Stimulated activated CD8-positive, alpha-beta memory T cell treated with anti-CD3 and anti-CD28 coated beads, Interleukin-15, amount 100 ng/mL, for 4 hours (primary cell): ENCODE data around the gene NRF1.

Experiments used
- DNase-seq, 2 donors: peaks; one replicate each; pipeline ENCODE4 v3.0.0-alpha.2; 2020; ENCODE audit warnings: low read depth in 2 of 2

NRF1 gene

DNA sequence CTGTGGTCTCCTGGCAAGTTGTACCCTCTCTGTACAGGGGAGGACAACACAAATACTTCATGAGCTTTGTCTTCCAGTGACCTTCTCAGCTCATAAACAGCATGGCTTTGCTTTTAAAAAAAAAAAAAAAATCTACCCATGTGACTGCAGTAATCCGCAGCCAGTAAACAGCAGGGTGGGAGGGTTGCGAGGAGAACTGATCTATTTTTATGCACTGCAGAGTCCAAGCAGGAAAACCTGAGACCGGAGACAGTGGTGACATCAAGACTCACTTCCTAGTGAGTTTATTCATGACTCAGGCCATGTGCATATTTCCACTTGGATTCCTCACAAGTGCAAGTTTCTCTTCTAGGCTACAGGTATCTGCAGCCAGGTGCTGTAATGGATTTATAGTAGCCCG lies 127.9 kb downstream of the NRF1 start:
- no peak for DNase-seq

DNA sequence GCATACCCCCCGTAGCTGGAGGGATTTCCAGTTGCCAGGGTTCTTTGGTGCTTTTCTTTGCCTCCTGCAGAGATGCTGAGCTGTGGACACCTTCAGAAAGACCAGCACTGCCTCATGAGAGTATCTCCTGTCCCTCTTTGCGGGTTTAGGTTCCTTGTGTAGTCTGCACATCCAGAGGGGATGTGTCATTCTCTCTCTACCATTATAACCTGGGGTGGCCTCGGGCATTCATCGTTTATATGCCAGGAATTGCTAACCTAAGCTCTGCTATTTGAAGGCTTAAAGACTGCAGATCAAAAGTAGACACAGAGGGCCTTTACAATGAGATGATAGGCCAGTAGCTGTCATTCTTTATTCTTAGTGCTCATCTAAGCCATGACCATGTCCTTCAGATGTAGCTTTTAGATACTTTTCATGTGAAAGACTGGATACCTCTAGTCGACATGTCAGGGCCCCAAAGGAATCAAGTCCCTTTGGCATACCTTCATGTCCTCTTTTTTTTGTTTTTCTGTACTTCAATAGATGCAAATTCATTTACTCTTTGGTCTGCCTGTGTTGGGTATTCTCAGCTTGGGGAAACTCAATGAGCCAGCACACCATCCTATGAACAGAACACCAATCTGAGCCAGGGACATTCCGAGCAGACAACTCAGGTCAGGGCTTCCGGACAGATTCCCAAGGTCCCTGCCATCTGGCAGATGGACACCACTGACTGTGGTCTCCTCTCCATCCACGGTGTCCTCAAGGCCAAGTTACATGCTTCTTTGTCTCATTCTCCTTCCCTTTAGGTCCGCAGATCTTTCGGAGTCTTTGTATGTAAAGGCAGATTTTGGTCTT lies 129.3 kb downstream of the NRF1 start:
- DNase-seq, result no peak

DNA sequence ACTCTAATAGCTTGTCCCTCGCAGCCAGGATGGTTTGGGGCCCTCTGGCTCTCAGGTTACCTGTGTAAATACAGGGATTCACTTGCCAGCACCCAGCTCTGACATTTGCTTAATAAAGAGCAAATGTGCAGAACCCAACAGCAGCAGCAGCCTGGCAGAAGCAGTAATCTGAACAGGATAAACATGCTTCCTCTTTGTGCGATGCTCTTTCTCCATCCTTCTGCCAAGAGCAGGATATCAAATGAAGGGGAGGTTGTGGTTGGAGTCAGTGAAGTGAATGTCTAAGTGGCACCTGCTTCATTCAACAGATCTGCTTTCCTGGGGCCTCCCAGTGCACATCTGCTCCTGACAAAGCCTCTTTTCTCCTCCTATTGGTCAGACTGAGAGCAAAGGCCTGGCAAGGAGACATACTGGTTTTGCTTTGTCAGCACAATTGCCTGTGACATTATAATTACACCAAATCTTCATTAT lies 130.3 kb downstream of the NRF1 start:
- DNase-seq, result no peak

DNA sequence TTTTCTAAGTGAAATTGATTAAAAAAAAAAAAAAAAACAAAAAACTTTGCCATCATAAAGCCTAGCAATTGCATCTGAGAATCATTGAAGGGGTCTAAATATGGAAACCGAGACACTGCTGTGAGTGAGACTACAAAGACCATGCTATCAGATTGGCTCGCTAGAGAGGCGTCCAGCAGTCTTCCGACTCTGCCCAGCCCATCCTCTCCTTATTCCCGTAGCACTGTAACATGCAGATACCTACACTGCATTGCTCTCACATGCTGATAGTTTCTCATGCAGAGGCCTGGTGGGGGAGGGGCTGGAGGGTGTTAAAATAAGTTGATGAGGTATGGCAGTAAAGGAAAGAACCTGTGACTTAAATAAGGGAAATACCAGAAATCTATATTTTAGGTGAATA lies 130.7 kb downstream of the NRF1 start:
- no peak for DNase-seq

DNA sequence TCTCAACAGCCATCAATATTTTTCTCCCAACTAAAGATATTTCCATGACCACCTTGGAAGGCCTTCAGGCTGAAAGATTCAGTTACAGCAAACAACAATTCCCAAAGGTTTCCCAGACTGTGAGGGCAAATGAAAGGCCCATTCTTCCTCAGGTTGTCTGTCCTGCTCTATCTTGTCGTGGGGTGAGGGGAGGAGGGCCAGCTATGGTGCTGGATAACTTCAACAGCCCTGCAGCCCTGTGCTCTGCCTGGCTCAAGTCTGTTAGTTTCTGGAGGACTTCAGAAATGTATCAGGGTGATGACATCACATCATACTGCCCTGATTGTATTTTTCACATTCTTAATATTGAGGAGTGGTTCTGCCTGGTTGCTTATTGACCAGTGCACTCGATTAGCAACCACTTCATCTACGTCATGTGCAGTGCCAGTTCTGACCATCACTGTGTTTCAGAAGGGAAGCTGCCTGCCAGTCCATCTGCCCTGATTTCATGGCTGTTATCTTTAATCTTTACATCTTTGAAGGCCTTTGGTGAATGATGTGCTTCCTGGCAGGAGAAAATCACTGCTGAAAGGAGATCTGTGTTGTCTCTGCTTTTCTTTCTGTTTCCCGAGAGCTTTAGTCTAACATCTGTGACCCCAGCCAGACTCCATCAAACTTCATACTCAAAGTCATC lies 135.5 kb downstream of the NRF1 start:
- no peak for DNase-seq

DNA sequence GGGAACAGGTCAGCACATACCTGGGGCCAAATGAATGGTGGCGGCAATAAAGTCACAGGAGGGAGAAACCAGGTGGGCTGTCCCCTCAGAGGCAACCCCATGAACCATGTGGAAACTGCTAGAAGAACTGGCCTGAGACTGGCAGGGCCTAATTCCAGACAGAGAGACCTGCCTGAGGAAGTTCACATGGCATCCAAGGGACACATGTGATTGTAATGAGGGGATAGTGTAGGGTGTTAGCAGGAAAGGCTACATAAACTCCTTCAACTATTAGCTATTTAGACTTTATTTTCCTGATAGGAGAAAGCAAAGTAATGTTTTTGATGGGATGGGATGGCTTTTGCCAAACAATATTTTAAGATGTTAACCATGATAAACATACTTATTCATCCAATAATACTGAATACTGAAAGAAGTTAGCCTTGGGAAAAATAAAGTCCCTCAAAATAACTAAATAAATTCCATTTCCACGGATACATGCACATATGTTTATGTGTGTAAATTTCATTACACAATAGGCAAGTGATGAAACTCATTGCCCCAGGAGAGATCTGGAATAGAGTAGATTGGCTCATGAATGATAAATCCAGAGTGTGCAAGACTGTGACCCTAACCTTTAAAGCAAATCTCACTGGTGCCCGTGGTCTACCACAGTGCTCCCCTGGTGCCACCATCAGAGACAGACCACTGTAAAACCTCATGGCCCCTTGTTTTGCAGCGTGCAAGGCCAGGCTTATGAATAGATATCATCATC lies 137.0 kb downstream of the NRF1 start:
- DNase-seq, result no peak

DNA sequence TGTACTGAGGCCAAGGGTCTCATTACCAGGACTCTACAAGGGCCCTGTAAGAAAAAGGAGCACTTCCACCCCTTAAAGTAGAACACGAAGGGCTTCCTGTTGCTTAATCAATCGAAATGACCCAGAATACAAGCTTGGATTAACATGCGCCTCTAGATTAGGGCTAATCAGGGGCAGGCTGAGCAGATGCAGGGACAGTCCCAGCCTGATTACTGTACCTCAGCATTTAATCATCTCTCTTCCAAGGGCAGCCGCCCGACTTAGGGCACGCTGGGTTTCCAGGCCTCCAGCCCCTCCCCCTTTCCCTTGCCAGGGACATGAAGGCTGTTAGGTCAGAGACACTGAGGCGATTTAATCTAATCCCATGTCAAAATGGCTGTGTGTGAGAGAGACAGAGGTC lies 138.6 kb downstream of the NRF1 start:
- DNase-seq, result no peak

DNA sequence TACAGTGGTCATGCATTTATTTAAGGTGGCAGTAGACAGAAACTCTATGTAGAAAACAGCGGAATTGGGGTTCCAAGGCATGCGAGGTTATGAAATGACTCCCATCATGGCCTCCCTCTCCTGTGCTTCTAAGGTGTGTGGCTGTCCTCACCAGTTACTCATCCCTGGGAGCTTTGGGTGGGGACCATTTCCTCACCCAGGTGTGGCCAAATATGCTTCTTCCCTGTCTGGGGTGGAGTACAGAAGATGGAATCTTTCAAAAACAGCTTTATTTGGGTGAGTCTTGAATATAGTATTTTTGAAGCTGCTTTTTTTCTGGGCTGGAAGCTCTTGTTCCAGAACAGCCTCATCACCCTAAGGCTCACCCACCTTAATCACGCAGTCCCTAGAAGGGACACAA lies 139.0 kb downstream of the NRF1 start:
- no peak for DNase-seq

DNA sequence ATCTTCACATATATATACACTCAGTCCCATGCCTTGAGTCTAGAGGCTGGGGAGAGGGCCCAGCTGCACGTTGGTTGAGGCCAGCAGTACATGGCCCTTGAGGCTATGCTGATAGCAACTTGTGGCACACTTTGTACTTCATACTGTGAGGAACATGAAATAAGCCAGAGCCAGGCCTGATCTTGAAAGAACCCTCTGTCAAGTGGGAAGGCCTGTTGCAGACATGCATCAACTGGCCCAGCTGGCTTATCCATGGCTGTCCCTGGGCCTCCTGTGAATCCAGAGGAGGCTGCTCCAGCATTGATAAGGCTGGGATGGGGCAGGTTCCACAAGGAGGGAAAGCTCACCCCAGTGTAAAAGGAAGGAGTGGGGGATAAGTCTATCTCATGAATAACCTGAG lies 140.4 kb downstream of the NRF1 start:
- no peak for DNase-seq

DNA sequence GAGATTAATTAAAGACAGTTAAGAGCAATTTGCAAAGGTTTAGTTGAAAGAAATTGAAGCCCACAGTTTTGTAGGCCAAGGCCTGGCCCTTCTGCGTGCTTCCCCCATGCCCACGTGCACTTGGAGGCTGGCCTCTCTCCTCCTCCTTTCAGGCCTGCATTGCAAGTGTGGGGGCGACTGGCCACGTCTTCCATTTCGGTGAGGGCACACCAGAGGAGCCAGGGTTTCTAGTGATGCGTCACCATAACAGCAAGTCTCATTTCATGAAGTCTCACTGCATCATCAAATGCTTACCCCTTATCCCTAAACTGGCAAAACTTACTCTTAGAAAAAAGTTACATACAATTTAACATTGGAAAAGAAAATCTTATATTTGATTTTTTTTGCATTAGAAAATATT lies 141.2 kb downstream of the NRF1 start:
- no peak for DNase-seq

DNA sequence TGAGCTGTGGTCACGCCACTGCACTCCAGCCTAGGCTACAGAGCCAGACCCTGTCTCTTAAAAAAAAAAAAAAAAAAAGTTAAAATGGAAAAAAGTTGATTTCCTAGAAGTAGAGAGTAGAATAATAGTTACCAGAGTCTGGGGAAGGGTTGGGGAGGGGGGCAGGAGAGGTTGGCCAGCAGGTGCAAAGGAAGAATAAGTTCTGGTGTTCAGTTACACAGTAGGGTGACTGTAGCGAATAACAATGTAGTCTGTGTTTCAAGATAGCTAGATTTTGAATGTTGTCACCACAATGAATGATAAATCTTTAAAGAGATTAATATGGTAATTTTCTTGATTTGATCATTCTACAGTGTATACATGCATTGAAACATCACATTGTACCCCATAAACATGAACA lies 142.9 kb downstream of the NRF1 start:
- DNase-seq, result no peak

DNA sequence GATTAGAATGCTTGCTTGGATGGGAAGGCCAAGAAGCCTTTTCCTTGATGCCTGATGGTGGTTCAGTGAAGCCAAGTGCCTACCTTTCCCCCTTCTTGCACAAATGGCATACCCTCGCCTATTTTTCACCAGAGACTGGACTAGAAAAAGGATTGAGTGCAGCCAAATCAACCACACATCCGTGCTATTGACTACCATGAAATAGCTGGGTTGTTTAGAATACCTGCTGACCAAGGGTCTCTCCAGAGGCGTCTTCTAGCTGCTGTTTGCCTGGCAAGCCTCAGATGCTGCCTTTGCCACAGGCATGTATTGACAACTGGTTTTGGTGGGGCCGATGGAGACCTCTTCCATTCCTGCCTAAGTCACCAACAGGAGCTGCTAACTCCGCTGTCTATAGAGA lies 146.5 kb downstream of the NRF1 start:
- DNase-seq, result no peak

DNA sequence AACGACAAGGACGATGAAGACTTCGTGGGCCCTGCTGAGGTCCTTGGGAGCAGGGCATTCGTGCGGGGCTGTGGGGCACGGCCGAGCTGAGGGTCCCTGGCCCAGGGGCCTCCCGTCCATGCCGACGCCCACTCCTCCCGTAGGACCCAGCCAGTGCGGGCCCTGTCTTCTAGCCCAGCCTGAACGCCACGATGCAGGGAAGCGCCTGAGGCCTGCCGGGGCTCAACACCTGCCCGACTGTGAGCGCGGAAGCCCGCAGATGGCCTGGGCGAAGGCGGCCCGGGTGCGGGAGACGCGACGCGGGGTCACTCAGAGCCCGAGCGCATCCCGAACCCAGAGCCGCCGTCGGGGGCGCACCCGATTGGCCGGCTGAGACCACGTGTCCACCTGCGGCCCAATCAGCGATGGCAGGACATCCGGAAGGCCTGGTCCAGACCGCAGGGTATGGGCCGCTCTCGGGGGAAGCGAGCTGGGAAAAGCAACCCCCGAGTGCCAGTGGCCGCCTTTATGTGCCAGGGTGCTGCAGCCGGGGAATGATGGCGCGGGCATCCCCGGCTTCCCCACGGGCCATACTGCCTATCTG lies 151.0 kb downstream of the NRF1 start:
- DNase-seq, result no peak

DNA sequence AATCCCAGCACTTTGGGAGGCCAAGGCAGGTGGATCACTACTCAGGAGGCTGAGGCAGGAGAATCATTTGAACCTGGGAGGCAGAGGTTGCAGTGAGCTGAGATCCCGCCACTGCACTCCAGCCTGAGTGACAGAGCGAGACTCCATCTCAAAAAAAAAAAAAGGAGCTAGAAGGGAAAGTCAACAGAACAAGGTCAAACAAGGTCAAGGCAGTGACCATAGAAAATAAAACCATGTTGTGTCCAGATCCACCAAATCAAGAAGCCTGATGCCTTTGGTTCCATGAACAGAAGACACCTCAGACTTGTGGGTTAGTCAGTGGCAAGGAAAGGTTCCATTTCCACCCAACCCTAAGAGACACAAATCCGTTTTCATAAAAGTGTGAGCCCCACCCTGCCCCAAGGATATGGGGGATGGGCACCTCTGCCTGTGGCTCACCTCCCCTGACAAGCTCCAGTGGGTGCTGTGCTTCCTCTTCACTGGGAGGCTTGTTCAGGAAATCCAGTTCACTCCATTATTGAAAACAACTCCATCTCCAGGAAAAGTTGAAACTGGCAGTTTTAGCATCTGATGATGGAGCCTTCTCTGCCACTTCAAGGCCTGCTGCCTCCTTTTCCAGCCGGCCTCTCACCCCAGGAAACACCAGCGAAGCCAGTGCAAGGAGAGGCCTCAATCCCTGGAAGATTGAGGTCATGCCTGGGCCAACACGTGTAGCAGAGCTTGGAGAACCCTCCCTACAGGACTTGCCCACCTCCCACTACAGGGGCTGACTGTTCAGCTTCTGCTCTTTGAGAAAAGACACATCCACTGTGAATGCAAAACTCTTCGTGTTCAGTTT lies 152.9 kb downstream of the NRF1 start:
- DNase-seq, result no peak

DNA sequence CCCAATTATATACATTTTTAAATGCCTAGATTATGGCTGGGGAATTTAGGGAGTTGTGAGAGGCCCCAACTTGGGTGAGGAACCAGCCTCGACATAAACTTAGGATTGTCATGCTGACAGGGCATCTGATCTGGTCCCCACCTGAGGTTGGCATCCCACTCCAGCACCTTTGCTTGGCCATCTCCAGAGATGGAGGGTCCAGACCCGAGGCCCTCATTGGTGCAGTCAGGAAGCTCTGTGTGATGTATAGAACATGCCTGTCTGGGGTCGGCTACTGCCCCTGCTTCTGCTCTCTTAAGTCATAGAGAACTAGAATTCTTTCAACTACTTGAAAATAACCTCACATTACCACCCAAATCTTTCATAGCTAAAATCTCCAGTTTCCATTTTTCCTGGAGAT lies 153.8 kb downstream of the NRF1 start:
- no peak for DNase-seq

DNA sequence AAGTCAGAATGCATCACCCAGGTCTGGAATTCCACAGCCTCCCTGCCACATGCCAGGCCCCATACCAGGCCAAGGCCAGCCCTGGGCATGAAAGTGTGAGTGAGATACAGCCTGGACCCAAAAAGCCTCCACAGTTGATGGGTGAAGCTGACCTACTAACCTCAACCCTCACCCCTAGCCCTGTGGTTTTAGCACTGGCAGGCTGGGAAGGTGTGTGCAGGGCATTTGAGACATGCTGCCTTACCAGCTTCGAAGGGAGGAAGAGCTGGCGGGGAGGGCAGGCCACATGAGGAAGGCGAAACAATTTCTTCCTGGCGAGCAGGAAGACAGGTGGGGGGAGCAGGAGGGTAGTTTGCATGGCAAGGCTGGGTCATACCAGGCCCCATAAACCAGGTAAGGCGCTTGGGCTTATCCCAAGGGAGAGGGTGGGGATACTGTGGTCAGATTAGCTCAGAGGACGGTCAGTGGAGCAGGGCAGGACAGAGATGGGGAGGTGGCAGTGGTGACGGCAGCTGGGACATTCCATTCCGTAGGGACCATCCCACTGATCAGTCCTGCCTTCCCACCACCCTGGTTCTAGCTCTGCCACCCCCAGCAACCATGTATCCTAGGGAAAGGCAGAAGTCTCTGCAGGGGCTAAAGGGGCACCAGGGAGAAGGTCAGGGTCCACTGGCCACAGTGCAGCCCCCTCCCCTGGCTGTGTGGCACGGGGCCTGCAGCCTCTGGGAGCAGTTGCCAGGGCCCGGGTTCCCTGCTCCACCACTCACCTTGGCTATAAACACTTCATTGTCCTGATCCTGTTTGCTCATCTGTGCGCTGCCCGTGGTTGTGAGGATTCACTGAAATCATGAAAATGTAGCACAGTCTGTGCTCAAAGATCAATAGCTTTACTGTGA lies 155.8 kb downstream of the NRF1 start:
- no peak for DNase-seq

DNA sequence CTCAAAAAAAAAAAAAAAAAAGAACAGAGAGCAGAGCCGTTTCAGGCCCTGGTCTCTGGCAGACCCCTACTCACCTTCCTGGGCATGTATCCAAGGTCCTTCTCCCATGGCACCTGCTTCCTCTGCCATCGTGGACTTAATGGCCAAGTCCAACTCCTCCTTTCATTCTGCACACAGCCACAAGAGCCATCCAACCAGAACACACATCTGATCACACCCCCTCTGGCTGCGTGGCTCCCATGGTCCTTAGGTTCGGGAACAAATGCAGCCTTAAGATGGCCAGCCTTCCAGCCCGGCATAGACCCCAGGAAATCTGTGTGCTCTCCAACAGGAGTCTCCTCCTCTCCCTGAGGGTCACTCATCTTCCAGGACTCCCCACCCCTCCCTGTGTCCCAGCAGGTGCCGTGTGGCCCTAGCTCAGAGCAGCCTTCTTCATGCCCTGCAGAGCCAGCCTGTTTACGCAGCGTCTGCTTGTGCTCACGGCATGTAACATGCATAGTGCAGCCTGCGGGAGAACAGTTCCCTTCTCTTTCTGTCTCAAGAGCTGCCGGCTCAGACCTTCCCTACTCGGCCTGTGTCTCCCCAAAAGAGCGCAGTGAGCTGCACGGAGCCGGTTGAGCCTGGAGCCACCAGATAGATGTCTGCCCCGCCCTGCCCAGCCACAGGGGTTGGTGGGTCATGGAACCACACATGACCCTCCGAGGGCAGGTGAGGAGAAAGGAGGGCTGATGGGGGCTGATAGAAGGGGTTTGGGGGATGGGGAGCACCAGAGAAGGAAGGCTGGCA lies 157.3 kb downstream of the NRF1 start:
- no peak for DNase-seq

DNA sequence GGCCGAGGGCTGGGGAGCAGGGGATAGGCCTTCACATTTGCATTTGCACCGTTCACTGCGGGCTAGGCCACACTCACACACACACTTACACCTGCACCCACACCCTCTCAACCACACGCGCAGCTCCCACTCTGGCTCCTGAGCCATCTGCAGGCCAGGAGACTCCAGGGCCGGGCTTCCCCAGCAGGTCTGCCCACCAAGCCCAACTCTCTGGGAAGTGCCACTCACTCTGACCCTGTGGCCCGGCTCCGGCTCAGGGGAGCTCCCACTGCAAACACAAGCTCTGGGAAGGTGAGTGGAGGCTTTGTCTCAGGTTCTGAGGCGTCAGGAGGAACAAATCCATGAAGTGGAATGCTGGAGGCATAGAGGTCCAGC lies 157.9 kb downstream of the NRF1 start:
- no peak for DNase-seq
